Measurements from ENCODE around the gene CGNL1.

Gene CGNL1

GRCh38 chr15:57451555-57451954 is 75.2 kb downstream of the CGNL1 start:
- no peak for TF ChIP-seq CTCF (IDR thresholded peaks at IDR 0.05; ENCODE audit: low read depth, low read length, missing control alignments)
- no peak for DNase-seq (ENCODE audit: extremely low read depth, low read depth)

GRCh38 chr15:57452090-57452754 is 75.9 kb downstream of the CGNL1 start:
- no peak for TF ChIP-seq CTCF (IDR thresholded peaks at IDR 0.05; ENCODE audit: low read depth, low read length, missing control alignments)
- DNase-seq (ENCODE audit: extremely low read depth, low read depth), result no peak
- no peak overlapping the region for H3K4me3 ChIP-seq (replicated peaks; ENCODE audit: low read depth, low read length)

More at GRCh38 chr15:57451555-57451954, 75.2 kb downstream of the CGNL1 start:
- no peak overlapping the region for H3K4me3 ChIP-seq (replicated peaks; ENCODE audit: low read depth, low read length)

- no peak for TF ChIP-seq CTCF (IDR thresholded peaks at IDR 0.05; ENCODE audit: low read depth, low read length, missing control alignments)
- H3K4me3 ChIP-seq (replicated peaks; ENCODE audit: low read depth, low read length), result no peak overlapping the region
- DNase-seq (ENCODE audit: extremely low read depth, low read depth), result no peak
These were observed 79.6 kb downstream of the CGNL1 start for GRCh38 chr15:57455929-57456328.

GRCh38 chr15:57456559-57456958 is 80.3 kb downstream of the CGNL1 start:
- no peak overlapping the region for H3K4me3 ChIP-seq (replicated peaks; ENCODE audit: low read depth, low read length)
- TF ChIP-seq CTCF (IDR thresholded peaks at IDR 0.05; ENCODE audit: low read depth, low read length, missing control alignments), result no peak
- DNase-seq (ENCODE audit: extremely low read depth, low read depth), result no peak

GRCh38 chr15:57457726-57458125 is 81.4 kb downstream of the CGNL1 start:
- TF ChIP-seq CTCF (IDR thresholded peaks at IDR 0.05; ENCODE audit: low read depth, low read length, missing control alignments), result no peak
- H3K4me3 ChIP-seq (replicated peaks; ENCODE audit: low read depth, low read length), result no peak overlapping the region
- DNase-seq (ENCODE audit: extremely low read depth, low read depth), result no peak

GRCh38 chr15:57458356-57458781 is 82.1 kb downstream of the CGNL1 start:
- H3K4me3 ChIP-seq (replicated peaks; ENCODE audit: low read depth, low read length), result no peak overlapping the region
- no peak for TF ChIP-seq CTCF (IDR thresholded peaks at IDR 0.05; ENCODE audit: low read depth, low read length, missing control alignments)
- DNase-seq (ENCODE audit: extremely low read depth, low read depth), result no peak
